Endothelial cell of umbilical vein (primary cell): ENCODE measurements around the gene ZNF614.

ENCODE experiments used
- POLR2A ChIP-seq: IDR thresholded peaks from 2 replicates; pipeline ENCODE4 v1.6.1; 2012; ENCODE audit warnings: low read depth, mild to moderate bottlenecking, control low read depth, low read length
- TF ChIP-seq, protein P1 (sequence below), 2 donors: IDR thresholded peaks; 1 replicate in 1 of 2; 2 replicates in 1 of 2; pipeline ENCODE4 v1.5.1; 2011; ENCODE audit warnings: low read length in 2 of 2, mild to moderate bottlenecking in 2 of 2, moderate library complexity in 2 of 2, control low read depth in 1 of 2, inconsistent platforms in 1 of 2, low read depth in 1 of 2; ENCODE audit not compliant: insufficient read depth in 1 of 2; ENCODE audit errors: extremely low read depth in 1 of 2

DNA sequence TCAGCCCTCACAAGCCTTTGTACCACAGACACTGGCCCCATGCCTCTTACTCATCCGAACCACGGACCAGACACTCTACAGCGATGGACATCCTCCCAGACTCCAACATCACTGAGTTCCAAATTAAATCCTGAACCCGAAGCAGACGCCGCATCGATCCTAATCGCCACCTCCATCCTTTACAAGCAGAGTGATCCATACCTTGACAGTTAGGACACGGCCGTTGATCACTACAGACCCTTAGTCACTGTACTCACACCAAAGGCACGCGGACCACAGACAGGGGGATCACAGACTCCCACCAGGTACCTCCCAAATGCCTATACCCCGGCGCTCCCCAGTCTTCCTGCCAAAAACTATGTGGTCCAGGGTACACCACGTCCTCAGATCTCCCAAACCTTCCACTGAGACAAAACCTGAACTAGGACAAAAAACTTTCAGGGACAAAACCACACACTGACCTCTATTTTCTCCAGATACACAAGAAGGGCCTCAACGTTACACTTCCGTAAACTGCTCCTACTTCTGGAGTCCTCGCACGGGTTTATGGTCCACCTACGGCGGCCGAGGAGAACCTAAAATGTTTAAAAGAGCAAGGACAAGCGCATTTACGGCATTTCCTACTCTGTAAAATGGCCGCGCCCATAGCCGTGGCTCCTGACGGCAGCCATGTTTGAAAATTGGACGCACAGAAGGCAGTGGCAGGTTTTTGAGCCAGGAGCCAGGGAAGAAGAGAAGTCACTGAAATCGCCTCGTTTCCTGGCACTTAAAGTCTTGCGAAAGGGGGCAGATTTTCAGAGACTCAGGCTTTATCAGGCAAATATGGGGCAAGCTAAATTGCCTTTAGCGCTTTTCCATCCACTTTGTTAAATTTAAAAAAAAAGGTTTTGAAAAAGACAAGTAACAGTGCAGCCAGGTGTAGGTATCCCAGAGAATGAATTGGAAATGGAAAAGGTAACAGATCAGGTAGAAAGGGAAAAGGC lies 41.6 kb downstream of the ZNF614 start, which contains the start of gene ZNF350:
- no peak for TF ChIP-seq POLR2A
- TF ChIP-seq, protein P1, sequence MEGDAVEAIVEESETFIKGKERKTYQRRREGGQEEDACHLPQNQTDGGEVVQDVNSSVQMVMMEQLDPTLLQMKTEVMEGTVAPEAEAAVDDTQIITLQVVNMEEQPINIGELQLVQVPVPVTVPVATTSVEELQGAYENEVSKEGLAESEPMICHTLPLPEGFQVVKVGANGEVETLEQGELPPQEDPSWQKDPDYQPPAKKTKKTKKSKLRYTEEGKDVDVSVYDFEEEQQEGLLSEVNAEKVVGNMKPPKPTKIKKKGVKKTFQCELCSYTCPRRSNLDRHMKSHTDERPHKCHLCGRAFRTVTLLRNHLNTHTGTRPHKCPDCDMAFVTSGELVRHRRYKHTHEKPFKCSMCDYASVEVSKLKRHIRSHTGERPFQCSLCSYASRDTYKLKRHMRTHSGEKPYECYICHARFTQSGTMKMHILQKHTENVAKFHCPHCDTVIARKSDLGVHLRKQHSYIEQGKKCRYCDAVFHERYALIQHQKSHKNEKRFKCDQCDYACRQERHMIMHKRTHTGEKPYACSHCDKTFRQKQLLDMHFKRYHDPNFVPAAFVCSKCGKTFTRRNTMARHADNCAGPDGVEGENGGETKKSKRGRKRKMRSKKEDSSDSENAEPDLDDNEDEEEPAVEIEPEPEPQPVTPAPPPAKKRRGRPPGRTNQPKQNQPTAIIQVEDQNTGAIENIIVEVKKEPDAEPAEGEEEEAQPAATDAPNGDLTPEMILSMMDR (IDR thresholded peaks at IDR 0.05; ENCODE audit: extremely low read depth in 1 of 2, insufficient read depth in 1 of 2, low read depth in 1 of 2, low read length in 2 of 2): no peak
